NCI-H2107 (cell line): Measurements from ENCODE around the gene FAM20B.
"Not testable (repeated sequence)": the region's sequence is repeated elsewhere in the genome, so short reads cannot be mapped to it uniquely, and the experiment has no call there.

Source experiments
- DNase-seq: peaks from one replicate; lab custom pipeline; 2025; lab: John Stamatoyannopoulos, UW

FAM20B gene

GRCh38 chr1:179023946-179024650 lies 1.6 kb upstream of the FAM20B start:
- DNase-seq = no peak

GRCh38 chr1:179025975-179026812 lies 500 bp downstream of the FAM20B start:
- peak; percentile 76 for DNase-seq

- no peak for DNase-seq
These were observed 1.3 kb downstream of the FAM20B start for GRCh38 chr1:179026813-179027669.

GRCh38 chr1:179029321-179029759 lies 3.6 kb downstream of the FAM20B start:
- no peak for DNase-seq

GRCh38 chr1:179030130-179030529 lies 4.4 kb downstream of the FAM20B start:
- DNase-seq = no peak

- DNase-seq = no peak
These were observed 5.0 kb downstream of the FAM20B start for GRCh38 chr1:179030683-179031082.

- DNase-seq = no peak
These were observed 5.6 kb downstream of the FAM20B start for GRCh38 chr1:179031284-179031683.

GRCh38 chr1:179031855-179032513 lies 6.3 kb downstream of the FAM20B start:
- DNase-seq = no peak

- DNase-seq = no peak
These were observed 9.0 kb downstream of the FAM20B start for GRCh38 chr1:179034720-179035119.

- no peak for DNase-seq
These were observed 11.3 kb downstream of the FAM20B start for GRCh38 chr1:179036844-179037465.

GRCh38 chr1:179038528-179039281 lies 13.0 kb downstream of the FAM20B start:
- DNase-seq = no peak

- DNase-seq = not testable (repeated sequence)
These were observed 13.9 kb downstream of the FAM20B start for GRCh38 chr1:179039502-179040174.

- not testable (repeated sequence) for DNase-seq
These were observed 14.5 kb downstream of the FAM20B start for GRCh38 chr1:179040175-179040551.

GRCh38 chr1:179042087-179042486 lies 16.4 kb downstream of the FAM20B start:
- no peak for DNase-seq

- DNase-seq = no peak
These were observed 17.0 kb downstream of the FAM20B start for GRCh38 chr1:179042700-179043099.

- no peak for DNase-seq
These were observed 17.6 kb downstream of the FAM20B start for GRCh38 chr1:179043266-179043665.

GRCh38 chr1:179043907-179044306 lies 18.2 kb downstream of the FAM20B start:
- no peak for DNase-seq

GRCh38 chr1:179046808-179047635 lies 21.3 kb downstream of the FAM20B start:
- DNase-seq = no peak

- DNase-seq = no peak
These were observed 21.9 kb downstream of the FAM20B start for GRCh38 chr1:179047636-179047997.
